Skeletal muscle cell (primary cell): ENCODE measurements around the gene MRGPRD.

ENCODE experiments used
- DNase-seq: peaks from one replicate; pipeline ENCODE4 v3.0.0-alpha.2; 2010; ENCODE audit warnings: low read depth
- H3K4me3 ChIP-seq: 2 replicates; pipeline ENCODE4 v1.5.1; 2011; ENCODE audit warnings: low read depth, mild to moderate bottlenecking, control low read depth, low read length, moderate library complexity

MRGPRD gene, protein sequence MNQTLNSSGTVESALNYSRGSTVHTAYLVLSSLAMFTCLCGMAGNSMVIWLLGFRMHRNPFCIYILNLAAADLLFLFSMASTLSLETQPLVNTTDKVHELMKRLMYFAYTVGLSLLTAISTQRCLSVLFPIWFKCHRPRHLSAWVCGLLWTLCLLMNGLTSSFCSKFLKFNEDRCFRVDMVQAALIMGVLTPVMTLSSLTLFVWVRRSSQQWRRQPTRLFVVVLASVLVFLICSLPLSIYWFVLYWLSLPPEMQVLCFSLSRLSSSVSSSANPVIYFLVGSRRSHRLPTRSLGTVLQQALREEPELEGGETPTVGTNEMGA

GRCh38 chr11:68980776-68981065, at the start of gene MRGPRD:
MRGPRD (minus strand) TSS chr11:68980986; CDS start chr11:68980986, 0 bp downstream.
- H3K4me3 ChIP-seq = no peak within 1 kb of the TSS
- DNase-seq = no peak

DNA sequence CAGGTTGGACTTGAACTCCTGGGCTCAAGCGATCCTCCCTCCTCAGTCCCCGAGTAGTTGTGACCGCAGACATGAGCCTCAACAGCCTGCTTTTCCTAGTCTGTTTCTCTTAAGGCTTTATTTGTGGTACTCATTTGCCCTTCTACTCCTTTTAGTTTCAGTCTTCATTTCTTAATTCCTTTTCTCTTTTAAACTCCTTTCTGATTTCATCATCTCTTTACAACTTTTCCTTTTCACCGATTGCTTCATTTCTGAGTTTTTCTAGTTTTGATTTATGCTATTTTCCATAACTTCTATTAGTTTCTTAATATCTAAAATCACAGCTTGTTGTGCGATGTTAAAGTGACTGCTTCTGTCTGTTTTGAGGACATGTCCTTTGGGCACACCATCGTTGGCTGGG, 49.5 kb upstream of the MRGPRD start:
- no peak overlapping the region for H3K4me3 ChIP-seq
- no peak for DNase-seq

GRCh38 chr11:69027704-69028372, 47.1 kb upstream of the MRGPRD start:
- no peak overlapping the region for H3K4me3 ChIP-seq
- no peak for DNase-seq

DNA sequence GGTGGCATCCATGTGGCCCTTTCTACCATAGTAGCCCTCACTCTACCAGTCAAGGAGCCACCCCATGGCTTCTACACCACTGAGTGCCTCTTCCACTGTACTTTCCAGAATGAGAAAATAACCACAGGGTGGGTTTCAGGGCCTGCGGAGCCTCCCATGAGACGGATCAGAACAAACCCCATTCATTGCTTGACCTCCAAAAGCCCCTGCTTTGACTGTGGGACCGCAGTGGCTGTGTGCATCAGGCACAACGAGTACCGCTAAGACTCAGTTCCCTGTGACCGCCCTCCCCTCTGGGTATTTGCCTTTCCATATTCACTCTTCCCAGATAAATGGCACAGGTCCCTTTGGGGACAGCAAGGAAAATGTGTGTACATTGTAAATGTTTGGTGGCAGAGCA, 43.7 kb upstream of the MRGPRD start:
- no peak for DNase-seq
- H3K4me3 ChIP-seq = no peak overlapping the region

DNA sequence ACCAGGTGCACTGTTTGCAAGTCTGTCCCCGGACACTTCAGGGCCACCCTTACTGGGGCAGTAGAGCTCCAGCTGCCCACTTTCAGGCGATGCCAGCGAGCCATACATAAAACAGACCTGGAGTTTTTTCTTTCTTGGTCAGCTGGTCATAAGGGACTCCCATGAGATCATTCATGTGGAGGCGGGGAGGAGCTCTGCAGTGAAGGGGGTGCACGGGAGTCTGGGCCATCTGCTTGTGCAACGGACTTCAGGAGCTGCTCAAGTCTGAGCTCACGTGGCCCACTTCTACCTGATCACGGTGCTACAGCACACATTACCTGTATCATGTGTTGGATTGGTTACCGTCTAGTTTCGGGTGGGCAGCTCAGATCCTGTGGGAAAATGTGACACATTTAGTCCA, 41.5 kb upstream of the MRGPRD start:
- no peak for DNase-seq
- H3K4me3 ChIP-seq = no peak overlapping the region

DNA sequence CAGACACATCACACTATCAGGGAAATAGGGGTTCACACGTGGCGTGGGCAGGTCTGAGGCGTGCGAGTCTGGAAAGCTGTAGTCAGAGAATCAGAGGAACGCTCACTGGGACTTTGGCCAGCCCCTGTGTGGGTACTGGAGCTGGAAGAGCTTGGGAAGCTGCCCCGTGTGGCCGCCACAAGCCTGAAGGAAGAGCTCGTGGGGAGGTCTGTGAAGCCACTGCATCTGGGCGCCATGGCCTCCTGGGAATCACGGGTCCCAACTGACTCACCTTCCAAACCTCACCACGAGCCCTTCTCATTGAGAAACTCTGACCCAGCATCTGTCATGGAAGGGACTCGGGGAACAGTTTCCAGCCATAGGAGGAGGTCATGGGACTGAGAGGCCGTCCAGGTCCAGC, 38.1 kb upstream of the MRGPRD start:
- no peak overlapping the region for H3K4me3 ChIP-seq
- DNase-seq = no peak

DNA sequence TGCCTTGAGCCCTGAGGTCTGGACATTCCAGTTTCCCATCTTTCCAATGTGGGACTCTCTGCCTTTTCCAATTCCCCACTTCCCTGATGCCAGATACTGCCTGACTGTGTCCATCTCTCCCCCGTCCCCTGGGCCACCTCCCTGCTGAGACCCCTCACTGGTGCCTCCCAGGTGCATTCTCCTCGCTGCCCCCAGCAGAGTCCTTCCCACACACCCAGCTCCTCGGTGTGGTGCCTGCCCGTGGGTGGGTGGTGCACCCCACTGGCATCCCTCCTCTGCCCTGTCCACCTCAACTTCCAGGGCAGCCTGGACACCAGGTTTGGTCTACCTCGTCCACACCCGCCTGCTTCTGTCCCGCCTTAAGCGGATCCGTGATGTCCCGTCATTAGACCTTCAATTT, 37.2 kb upstream of the MRGPRD start:
- no peak for DNase-seq
- H3K4me3 ChIP-seq = no peak overlapping the region

DNA sequence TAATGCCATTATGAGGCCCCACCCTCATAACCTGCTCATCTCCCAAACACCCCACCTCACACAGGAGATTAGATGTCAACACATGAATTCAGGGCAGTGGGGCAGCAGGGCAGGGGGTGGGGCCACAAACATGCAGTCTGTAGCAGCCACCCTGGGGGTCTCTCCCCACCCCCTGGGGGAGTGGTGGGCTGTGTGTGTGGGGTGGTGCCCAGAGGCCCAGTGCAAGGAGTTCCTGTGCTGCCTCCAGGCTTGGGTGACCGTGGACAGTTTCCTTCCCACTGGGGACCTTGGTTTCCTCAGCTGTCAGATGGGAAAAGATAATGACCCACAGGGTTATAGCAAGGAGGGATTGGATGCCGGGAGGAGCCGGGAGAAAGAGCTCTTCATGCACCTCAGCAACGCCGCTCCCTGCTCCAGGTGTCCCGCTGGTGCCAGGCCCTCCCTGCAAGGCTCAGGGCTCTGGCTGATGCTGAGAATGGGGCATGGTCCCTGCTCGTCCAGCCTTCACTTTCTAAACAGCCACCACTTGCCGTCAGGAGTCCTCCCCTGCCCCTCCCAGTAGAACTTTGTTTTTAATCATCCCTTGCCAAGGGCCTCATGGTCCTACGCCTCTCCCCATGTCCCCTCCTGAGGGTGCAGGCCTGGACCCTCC, 34.2 kb upstream of the MRGPRD start:
- no peak for DNase-seq
- H3K4me3 ChIP-seq = no peak overlapping the region

DNA sequence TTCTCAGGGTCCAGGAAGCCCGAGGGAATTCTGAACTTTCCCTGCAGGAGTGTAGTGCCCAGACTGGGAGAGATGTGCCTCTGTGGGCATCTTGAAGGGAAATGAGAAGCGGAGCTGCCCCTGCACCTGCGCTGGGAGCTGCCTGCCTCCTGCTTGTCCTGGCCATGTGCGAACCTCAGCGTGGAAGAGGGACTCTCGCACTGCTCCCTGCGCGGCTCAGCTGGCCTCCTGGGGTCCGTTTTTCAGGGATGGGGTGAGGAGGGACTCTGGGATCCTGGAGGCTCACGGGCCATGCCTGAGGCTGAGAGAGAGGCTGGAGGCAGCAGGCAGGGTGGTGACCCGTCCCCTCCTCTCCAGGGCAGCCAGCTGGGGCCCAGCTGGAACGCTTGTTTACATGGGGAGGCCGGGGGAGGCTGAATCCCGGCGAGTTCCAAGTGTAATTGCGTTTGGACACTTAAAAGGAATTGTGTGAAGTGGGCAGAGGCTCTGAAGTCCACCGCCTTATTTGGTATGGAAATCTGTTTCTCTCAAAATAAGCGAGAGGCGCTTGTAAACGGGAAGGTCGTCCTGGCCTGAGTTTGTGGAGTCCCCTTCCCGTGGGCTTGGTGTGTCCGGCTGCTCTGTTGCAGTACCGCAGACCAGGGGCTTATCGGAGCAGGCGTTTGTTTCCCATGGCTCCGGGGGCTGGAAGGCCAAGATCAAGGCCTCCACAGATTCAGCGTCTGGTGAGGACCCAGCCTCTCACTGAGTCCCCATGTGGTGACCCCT, 33.5 kb upstream of the MRGPRD start:
- no peak overlapping the region for H3K4me3 ChIP-seq
- DNase-seq = no peak

DNA sequence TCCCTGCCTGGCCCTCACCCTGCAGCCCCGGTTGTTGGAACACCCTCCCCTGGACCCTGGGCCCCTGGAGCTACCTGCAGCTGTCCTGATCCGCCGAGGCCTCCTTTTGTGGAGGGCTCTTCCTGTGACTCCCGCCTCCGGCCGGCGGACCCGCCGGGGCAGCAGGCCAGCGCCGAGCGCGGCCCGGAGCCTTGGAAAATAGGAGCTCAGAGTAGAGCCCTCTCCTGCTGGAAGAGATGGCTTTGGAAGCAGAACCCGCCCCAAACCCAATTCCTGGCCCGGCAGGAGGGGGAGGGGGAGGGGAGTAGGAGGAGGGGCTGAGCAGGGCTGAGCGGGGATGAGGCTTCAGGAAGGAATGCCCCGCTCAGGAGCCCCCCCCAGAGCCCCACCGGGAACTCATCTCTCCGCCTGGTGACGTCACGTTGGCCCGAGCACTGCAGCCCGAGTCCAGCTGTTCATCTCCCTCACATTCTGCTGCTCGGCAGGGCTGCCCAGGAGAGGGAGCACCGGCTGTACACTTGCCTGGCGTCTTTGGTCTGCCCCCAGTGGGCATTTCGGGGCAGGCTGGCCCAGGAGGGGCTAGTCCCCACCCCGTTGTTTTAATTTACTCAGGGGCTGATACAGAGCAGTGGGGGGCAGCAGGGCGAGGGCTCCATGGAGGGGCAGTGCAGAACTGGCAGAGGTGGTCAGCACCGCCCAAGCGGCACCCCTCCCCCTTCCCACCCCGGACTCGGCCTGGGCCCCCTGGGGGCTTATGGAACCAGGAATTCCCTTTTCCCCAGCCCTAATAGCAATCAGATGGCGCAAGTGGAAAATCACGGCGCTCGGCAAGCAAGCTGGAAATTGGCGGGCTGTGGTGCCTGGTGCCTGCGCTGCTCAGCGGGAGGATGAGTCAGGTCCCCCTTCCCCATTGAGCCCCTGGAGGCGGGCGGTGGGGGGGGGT, 32.5 kb upstream of the MRGPRD start, which contains the start of gene MRGPRF:
MRGPRF (minus strand) TSS at position 238 of the 943 bp plus-strand sequence. CDS start 3,345 bp downstream, outside the sequence.
- DNase-seq = no peak
- H3K4me3 ChIP-seq = peak within 1 kb of the TSS; percentile 43

- H3K4me3 ChIP-seq = peak overlapping the region; percentile 43
- DNase-seq = no peak
Observed at GRCh38 chr11:69012092-69013008, 31.6 kb upstream of the MRGPRD start.

DNA sequence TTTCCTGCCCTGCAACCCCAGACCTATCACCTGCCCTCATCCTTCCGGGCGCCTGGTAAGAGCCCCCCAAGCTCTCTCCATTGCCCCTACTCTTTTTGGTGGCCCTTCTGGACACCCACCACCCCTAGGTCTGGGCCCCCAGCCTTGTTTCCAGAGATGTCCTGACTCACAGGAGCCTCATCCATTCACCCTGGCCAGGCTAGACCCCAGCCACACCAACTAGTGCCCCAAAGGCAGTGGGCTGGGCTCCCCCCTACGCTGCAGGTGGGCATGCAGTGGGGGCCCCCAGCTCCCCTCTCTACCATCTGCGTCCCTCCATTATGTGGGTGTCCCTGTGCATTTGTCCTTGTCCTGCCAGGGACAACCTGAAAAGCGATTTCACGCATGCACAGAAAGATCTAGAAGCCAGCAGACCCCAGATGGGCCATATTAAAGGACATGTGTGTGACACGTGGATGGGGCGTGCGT, 30.9 kb upstream of the MRGPRD start:
- DNase-seq = no peak
- H3K4me3 ChIP-seq = no peak overlapping the region

- H3K4me3 ChIP-seq = peak overlapping the region; percentile 21
- no peak for DNase-seq
Observed at GRCh38 chr11:69010964-69011623, 30.3 kb upstream of the MRGPRD start.

DNA sequence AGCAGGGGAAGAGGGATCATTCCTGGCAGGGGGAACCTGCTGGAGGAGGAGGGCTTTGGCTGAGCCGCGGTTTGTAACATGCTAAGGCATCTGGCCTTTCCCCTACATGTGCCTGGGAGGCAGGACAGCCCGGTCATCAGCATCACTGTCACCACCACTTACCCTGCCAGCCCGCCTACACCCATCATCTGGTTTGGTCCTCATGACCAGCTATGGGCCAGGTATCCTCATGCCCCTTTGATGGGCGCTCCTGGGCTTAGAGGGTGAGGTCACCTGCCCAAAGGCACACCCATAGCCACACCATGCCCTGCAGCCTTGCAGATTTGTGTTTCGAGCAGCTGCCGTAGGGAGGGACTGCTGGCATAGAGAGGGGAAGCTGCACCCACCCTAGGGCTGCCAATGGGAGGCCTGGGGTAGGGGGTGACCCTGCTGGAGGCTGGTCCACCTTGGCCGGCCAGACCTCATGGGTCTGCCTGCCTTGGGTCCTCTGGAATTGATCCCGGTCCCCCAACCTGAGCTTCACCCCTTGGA, 29.6 kb upstream of the MRGPRD start:
- DNase-seq = no peak
- H3K4me3 ChIP-seq = peak overlapping the region; percentile 20

- H3K4me3 ChIP-seq = no peak overlapping the region
- no peak for DNase-seq
Observed at GRCh38 chr11:69009441-69010211, 28.8 kb upstream of the MRGPRD start.

DNA sequence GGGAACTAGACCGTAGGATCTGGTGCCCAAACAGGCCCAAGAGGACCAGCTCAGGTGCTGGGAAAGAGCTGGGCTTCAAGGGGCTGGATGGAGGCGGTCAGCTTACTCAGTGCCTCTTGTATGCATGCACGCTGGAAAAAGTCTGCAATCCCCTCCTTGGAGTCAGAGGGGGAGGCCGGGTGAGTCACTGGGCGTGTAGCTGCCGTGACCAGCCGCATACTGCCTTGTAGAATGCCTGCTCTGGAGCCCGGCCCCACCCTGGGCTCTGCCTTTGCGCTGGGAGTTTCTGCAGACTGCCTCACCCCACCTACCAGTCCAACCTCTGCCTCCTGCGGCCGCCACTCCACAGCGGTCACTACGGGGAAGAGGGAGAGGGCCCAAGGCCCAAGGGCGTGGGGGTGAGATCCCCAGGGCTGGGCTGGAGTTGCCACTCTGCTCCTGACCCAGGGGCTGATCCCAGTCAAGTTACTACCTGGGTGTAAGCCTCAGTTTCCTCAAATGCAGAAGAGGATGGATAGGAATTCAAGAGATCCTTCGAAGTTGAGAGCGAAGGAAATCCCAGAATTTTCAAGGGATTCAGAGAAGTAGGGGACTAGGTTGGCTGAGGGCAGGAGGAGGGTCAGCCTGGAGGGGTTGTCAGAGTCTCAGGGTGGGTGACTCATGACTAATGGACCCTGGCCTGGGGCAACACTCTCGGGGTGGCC, 28.1 kb upstream of the MRGPRD start:
- DNase-seq = peak; percentile 84
- H3K4me3 ChIP-seq = no peak overlapping the region
